ENCODE data around the gene DTNA.

DNA sequence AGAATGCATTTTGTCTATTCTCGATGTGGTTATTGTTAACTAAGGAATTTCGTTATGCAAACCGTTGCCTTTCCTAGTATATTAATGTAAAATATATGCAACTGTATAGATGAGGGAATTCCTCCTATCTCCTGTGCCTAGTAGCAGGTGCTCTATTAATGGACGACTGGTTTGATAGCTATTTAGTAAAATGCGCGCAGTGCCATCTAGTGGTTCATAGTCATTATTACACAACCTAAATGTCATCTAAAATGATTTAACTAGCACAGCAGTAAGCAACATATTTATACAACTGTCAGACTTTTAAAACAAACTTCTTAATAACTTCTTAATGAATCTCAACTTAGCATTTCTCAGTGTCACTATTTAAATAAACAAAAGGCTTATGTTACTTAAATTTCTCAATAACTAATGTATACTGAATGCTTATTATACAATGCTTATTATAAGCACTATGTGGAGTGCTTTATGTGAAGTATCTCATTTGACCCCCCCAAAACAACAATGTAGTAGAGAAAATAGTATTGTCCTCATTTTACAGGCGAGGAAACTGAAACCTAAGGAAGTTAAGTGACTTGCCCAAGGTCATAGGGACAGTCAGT lies 77.9 kb downstream of the DTNA start:
- TF ChIP-seq, protein P1, sequence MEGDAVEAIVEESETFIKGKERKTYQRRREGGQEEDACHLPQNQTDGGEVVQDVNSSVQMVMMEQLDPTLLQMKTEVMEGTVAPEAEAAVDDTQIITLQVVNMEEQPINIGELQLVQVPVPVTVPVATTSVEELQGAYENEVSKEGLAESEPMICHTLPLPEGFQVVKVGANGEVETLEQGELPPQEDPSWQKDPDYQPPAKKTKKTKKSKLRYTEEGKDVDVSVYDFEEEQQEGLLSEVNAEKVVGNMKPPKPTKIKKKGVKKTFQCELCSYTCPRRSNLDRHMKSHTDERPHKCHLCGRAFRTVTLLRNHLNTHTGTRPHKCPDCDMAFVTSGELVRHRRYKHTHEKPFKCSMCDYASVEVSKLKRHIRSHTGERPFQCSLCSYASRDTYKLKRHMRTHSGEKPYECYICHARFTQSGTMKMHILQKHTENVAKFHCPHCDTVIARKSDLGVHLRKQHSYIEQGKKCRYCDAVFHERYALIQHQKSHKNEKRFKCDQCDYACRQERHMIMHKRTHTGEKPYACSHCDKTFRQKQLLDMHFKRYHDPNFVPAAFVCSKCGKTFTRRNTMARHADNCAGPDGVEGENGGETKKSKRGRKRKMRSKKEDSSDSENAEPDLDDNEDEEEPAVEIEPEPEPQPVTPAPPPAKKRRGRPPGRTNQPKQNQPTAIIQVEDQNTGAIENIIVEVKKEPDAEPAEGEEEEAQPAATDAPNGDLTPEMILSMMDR (IDR thresholded peaks at IDR 0.05) = peak; percentile 63; the same call in 1 of the 2 replicates
- TF ChIP-seq, protein P2, sequence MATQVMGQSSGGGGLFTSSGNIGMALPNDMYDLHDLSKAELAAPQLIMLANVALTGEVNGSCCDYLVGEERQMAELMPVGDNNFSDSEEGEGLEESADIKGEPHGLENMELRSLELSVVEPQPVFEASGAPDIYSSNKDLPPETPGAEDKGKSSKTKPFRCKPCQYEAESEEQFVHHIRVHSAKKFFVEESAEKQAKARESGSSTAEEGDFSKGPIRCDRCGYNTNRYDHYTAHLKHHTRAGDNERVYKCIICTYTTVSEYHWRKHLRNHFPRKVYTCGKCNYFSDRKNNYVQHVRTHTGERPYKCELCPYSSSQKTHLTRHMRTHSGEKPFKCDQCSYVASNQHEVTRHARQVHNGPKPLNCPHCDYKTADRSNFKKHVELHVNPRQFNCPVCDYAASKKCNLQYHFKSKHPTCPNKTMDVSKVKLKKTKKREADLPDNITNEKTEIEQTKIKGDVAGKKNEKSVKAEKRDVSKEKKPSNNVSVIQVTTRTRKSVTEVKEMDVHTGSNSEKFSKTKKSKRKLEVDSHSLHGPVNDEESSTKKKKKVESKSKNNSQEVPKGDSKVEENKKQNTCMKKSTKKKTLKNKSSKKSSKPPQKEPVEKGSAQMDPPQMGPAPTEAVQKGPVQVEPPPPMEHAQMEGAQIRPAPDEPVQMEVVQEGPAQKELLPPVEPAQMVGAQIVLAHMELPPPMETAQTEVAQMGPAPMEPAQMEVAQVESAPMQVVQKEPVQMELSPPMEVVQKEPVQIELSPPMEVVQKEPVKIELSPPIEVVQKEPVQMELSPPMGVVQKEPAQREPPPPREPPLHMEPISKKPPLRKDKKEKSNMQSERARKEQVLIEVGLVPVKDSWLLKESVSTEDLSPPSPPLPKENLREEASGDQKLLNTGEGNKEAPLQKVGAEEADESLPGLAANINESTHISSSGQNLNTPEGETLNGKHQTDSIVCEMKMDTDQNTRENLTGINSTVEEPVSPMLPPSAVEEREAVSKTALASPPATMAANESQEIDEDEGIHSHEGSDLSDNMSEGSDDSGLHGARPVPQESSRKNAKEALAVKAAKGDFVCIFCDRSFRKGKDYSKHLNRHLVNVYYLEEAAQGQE (IDR thresholded peaks at IDR 0.05; ENCODE audit: insufficient read depth in 1 of 2, low read depth in 2 of 2, low read length in 1 of 2) = no peak
- TF ChIP-seq POLR2AphosphoS5 (IDR thresholded peaks at IDR 0.05; ENCODE audit: low read depth, low read length) = no peak
- TF ChIP-seq SIN3A (IDR thresholded peaks at IDR 0.05; ENCODE audit: borderline replicate concordance, insufficient read depth, low read depth, low read length) = no peak
- no peak for TF ChIP-seq TCF7L2 (IDR thresholded peaks at IDR 0.05; ENCODE audit: low read depth, low read length)

Data from Panc1 (cell line).